NCI-H510A treated with DMSO at 0.1 percent for 48 hours (cell line): ENCODE data around the gene DLG2.
"Not testable (repeated sequence)": the region's sequence is repeated elsewhere in the genome, so short reads cannot be mapped to it uniquely, and the experiment has no call there.

ENCODE experiments used
- DNase-seq: peaks from one replicate; lab custom pipeline; 2025; lab: John Stamatoyannopoulos, UW

DLG2 gene

GRCh38 chr11:85643191-85643614 is 16.1 kb upstream of the DLG2 start:
- no peak for DNase-seq

- DNase-seq = no peak
Observed at GRCh38 chr11:85634747-85635146, 7.6 kb upstream of the DLG2 start.

GRCh38 chr11:85628771-85629341 is 1.7 kb upstream of the DLG2 start:
- no peak for DNase-seq

GRCh38 chr11:85627998-85628770 is 1.0 kb upstream of the DLG2 start, which contains the start of gene TMEM126B:
Gene TMEM126B (plus strand): TSS chr11:85628593. CDS start chr11:85628608, 15 bp downstream.
- DNase-seq = peak; percentile 97

- DNase-seq = peak; percentile 10
Observed at GRCh38 chr11:85626496-85626895, 648 bp downstream of the DLG2 start.

GRCh38 chr11:85620256-85620655 is 6.9 kb downstream of the DLG2 start:
- DNase-seq = no peak

- DNase-seq = no peak
Observed at GRCh38 chr11:85619499-85619898, 7.6 kb downstream of the DLG2 start.

GRCh38 chr11:85611643-85612042 is 15.5 kb downstream of the DLG2 start:
- DNase-seq = not testable (repeated sequence)

- DNase-seq = not testable (repeated sequence)
Observed at GRCh38 chr11:85609286-85609685, 17.9 kb downstream of the DLG2 start.

- DNase-seq = not testable (repeated sequence)
Observed at GRCh38 chr11:85608621-85609020, 18.5 kb downstream of the DLG2 start.

- not testable (repeated sequence) for DNase-seq
Observed at GRCh38 chr11:85606237-85606636, 20.9 kb downstream of the DLG2 start.

GRCh38 chr11:85603220-85603619 is 23.9 kb downstream of the DLG2 start:
- no peak for DNase-seq

- no peak for DNase-seq
Observed at GRCh38 chr11:85602526-85603213, 24.5 kb downstream of the DLG2 start.

- DNase-seq = no peak
Observed at GRCh38 chr11:85599083-85599482, 28.1 kb downstream of the DLG2 start.

GRCh38 chr11:85596886-85597285 is 30.3 kb downstream of the DLG2 start:
- DNase-seq = no peak

GRCh38 chr11:85595285-85595884 is 31.8 kb downstream of the DLG2 start:
- DNase-seq = peak; percentile 30

- peak; percentile 45 for DNase-seq
Observed at GRCh38 chr11:85590848-85591483, 36.2 kb downstream of the DLG2 start.

- no peak for DNase-seq
Observed at GRCh38 chr11:85589373-85589772, 37.8 kb downstream of the DLG2 start.

GRCh38 chr11:85582111-85582510 is 45.0 kb downstream of the DLG2 start:
- DNase-seq = no peak

- no peak for DNase-seq
Observed at GRCh38 chr11:85575388-85575787, 51.8 kb downstream of the DLG2 start.

GRCh38 chr11:85572056-85572455 is 55.1 kb downstream of the DLG2 start:
- DNase-seq = no peak

GRCh38 chr11:85569525-85569924 is 57.6 kb downstream of the DLG2 start:
- no peak for DNase-seq
